Activated CD8-positive, alpha-beta memory T cell treated with anti-CD3 and anti-CD28 coated beads, Interleukin-2, amount 50 U/mL, for 24 hours (primary cell): ENCODE data around the gene UCKL1.

Source experiments
- DNase-seq: peaks from one replicate; pipeline ENCODE4 v3.0.0-alpha.2; 2020; ENCODE audit errors: extremely low read depth

Gene UCKL1

GRCh38 chr20:63890201-63890576 is 66.0 kb downstream of the UCKL1 start:
- no peak for DNase-seq
